ENCODE measurements around the gene COL7A1.

DNA sequence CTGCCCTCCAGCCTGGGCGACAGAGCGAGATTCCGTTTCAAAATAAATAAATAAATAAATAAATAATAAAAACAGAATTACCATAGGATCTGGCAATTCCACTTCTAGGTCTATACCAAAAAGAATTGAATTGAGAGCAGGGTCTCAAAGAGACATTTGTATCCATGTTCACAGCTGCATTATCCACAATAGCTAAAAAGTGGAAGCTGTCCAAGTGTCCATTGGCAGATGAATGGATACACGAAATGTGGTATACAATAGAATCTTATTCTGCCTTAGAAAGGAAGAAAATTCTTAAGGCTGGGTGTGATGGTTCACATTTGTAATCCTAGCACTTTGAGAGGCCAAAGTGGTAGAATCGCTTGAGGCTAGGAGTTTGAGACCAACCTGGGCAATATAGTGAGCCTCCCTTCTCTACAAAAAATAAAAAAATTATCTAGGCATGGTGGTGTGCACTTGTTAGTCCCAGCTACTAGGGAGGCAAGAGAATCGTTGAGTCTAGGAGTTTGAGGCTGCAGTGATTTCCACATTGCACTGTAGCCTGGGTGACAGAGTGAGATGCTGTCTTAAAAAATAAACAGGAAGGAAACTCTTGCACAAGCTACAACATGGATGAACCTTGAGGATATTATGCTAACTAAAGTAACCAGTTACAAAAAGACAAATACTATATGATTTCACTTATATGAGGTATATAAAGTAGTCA is 62.7 kb downstream of the COL7A1 start:
- TF ChIP-seq, protein P1, sequence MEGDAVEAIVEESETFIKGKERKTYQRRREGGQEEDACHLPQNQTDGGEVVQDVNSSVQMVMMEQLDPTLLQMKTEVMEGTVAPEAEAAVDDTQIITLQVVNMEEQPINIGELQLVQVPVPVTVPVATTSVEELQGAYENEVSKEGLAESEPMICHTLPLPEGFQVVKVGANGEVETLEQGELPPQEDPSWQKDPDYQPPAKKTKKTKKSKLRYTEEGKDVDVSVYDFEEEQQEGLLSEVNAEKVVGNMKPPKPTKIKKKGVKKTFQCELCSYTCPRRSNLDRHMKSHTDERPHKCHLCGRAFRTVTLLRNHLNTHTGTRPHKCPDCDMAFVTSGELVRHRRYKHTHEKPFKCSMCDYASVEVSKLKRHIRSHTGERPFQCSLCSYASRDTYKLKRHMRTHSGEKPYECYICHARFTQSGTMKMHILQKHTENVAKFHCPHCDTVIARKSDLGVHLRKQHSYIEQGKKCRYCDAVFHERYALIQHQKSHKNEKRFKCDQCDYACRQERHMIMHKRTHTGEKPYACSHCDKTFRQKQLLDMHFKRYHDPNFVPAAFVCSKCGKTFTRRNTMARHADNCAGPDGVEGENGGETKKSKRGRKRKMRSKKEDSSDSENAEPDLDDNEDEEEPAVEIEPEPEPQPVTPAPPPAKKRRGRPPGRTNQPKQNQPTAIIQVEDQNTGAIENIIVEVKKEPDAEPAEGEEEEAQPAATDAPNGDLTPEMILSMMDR (IDR thresholded peaks at IDR 0.05), result no peak
- no peak for TF ChIP-seq POLR2A (IDR thresholded peaks at IDR 0.05)
